ENCODE results near the gene NAA30.

GRCh38 chr14:57392830-57393229 lies 2.4 kb downstream of the NAA30 start:
- TF ChIP-seq CTCF (IDR thresholded peaks at IDR 0.05; ENCODE audit: control extremely low read depth in 1 of 3, insufficient read depth in 1 of 3, low read depth in 1 of 3, low read length in 3 of 3) = no peak
- TF ChIP-seq EZH2 (IDR thresholded peaks at IDR 0.05; ENCODE audit: low read depth, low read length, severe bottlenecking) = no peak
- TF ChIP-seq RXRA (IDR thresholded peaks at IDR 0.05; ENCODE audit: insufficient read depth, low read depth, low read length) = no peak
- TF ChIP-seq MAFK (IDR thresholded peaks at IDR 0.05; ENCODE audit: low read depth, low read length) = no peak
- TF ChIP-seq ATF3 (IDR thresholded peaks at IDR 0.05; ENCODE audit: insufficient read depth, low read depth, low read length) = no peak
- no peak for TF ChIP-seq EP300 (IDR thresholded peaks at IDR 0.05; ENCODE audit: borderline replicate concordance in 1 of 2, low read depth in 2 of 2, low read length in 2 of 2)
- no peak for TF ChIP-seq POLR2A (IDR thresholded peaks at IDR 0.05; ENCODE audit: control extremely low read depth in 1 of 2, low read depth in 2 of 2, low read length in 2 of 2)
- no peak for TF ChIP-seq SIN3A (conservative IDR thresholded peaks at IDR 0.05 in 1 of 2, IDR thresholded peaks at IDR 0.05 in 1 of 2; ENCODE audit: low read depth in 1 of 2, low read length in 2 of 2)
- TF ChIP-seq RAD21 (IDR thresholded peaks at IDR 0.05 in 1 of 2, conservative IDR thresholded peaks at IDR 0.05 in 1 of 2; ENCODE audit: low read depth in 2 of 2, low read length in 2 of 2) = no peak
- no peak for TF ChIP-seq POLR2AphosphoS5 (IDR thresholded peaks at IDR 0.05; ENCODE audit: low read depth, low read length)
- no peak for TF ChIP-seq MAX (IDR thresholded peaks at IDR 0.05)

All from H1 (cell line).